GM12878 (cell line): Measurements from ENCODE around the gene RAB4B. TPM values are rescaled to one million over a fixed set of nuclear protein-coding genes. Genes with fewer than 3 reads are reported as not detected.

ENCODE experiments used
- ATAC-seq: fragments of 200-7000 bp; cut with Tn5 transposase; 3 replicates; pipeline ENCODE4 v1.9.1; 2020; ENCODE audit warnings: mild to moderate bottlenecking, moderate library complexity
- BruUV-seq: library from RNA; stranded (reverse); fragments of 400-500 nt; replicated peaks from 2 replicates; lab custom pipeline; 2021; lab: Mats Ljungman, UMichigan
- CTCF ChIA-PET: fragments of 300-600 bp; sonication (Branson Sonifier 250); formaldehyde crosslinking; extraction: SDS; loops from one replicate; lab custom pipeline; 2021; ENCODE audit warnings: inconsistent platforms; lab: Yijun Ruan, JAX
- POLR2A ChIA-PET: fragments of 350-600 bp; formaldehyde crosslinking; extraction: SDS; loops from one replicate; lab custom pipeline; 2021; ENCODE audit warnings: inconsistent platforms; lab: Charles Lee
- RAD21 ChIA-PET: fragments of 300-600 bp; sonication (Branson Sonifier 250); formaldehyde crosslinking; loops from one replicate; lab custom pipeline; 2023; ENCODE audit warnings: antibody characterized with exemption; ENCODE audit not compliant: unreplicated experiment; lab: Charles Lee
- SMC1A ChIA-PET: fragments of 300-600 bp; sonication (Branson Sonifier 250); formaldehyde crosslinking; loops from one replicate; lab custom pipeline; 2023; ENCODE audit not compliant: unreplicated experiment, uncharacterized antibody; lab: Charles Lee
- DNase-seq: peaks from one replicate; pipeline ENCODE4 v3.0.0-alpha.2; 2011; ENCODE audit warnings: low read depth, low spot score
- FAIRE-seq: peaks from 3 replicates; lab custom pipeline; 2011; peaks lifted over from hg19 to GRCh38; lab: Jason Lieb, UNC
- H2AFZ ChIP-seq: 2 replicates; pipeline ENCODE4 v1.6.0; 2011; ENCODE audit warnings: low read depth, low read length, control low read depth; ENCODE audit not compliant: control insufficient read depth
- H3K27ac ChIP-seq: 2 replicates; pipeline ENCODE4 v1.5.1; 2011; ENCODE audit warnings: control low read depth; ENCODE audit not compliant: control insufficient read depth, insufficient read depth
- H3K27me3 ChIP-seq, 2 experiments: replicated peaks in 1 of 2; 2 replicates each; pipeline versions ENCODE4 v1.6.0 to v1.6.1; 2011; ENCODE audit warnings: low read length in 1 of 2; ENCODE audit not compliant: control insufficient read depth in 2 of 2, insufficient read depth in 2 of 2
- H3K36me3 ChIP-seq, 2 experiments: 2 replicates each; pipeline ENCODE4 v1.5.1; 2011; ENCODE audit warnings: low read length in 1 of 2; ENCODE audit not compliant: control insufficient read depth in 2 of 2, insufficient read depth in 2 of 2
- H3K4me1 ChIP-seq: 2 replicates; pipeline ENCODE4 v1.6.1; 2011; ENCODE audit warnings: mild to moderate bottlenecking, low read length, moderate library complexity, mixed read lengths; ENCODE audit not compliant: control insufficient read depth, insufficient read depth
- H3K4me2 ChIP-seq: 2 replicates; pipeline ENCODE4 v1.6.0; 2011; ENCODE audit warnings: control low read depth; ENCODE audit not compliant: control insufficient read depth, insufficient read depth
- H3K4me3 ChIP-seq: fragments of 200-600 bp; sonication (generic); 2 replicates; pipeline ENCODE4 v1.5.1; 2016
- H3K79me2 ChIP-seq: 2 replicates; pipeline ENCODE4 v1.6.0; 2011; ENCODE audit warnings: low read length; ENCODE audit not compliant: control insufficient read depth, insufficient read depth
- H3K9ac ChIP-seq: 2 replicates; pipeline ENCODE4 v1.8.0; 2011; ENCODE audit warnings: low read length, control low read depth, mixed read lengths; ENCODE audit not compliant: control insufficient read depth, insufficient read depth
- H3K9me3 ChIP-seq: replicated peaks from 3 replicates; pipeline ENCODE4 v1.5.1; 2011; ENCODE audit warnings: mild to moderate bottlenecking, low read length; ENCODE audit not compliant: control insufficient read depth, insufficient read depth
- H4K20me1 ChIP-seq: 2 replicates; pipeline ENCODE4 v1.6.0; 2011; ENCODE audit not compliant: control insufficient read depth, insufficient read depth
- DPF2 ChIP-seq: fragments of 450-650 bp; IDR thresholded peaks from 2 replicates; pipeline ENCODE4 v1.6.1; 2017; ENCODE audit warnings: mild to moderate bottlenecking
- MTA3 ChIP-seq: IDR thresholded peaks from 2 replicates; pipeline ENCODE4 v1.6.1; 2012; ENCODE audit warnings: low read length, inconsistent platforms, borderline replicate concordance
- MYB ChIP-seq: fragments of 150-350 bp; IDR thresholded peaks from 2 replicates; pipeline ENCODE4 v1.6.1; 2014; ENCODE audit warnings: mild to moderate bottlenecking, low read depth, low read length, borderline replicate concordance
- SMC3 ChIP-seq: IDR thresholded peaks from 2 replicates; pipeline ENCODE4 v1.6.1; 2011; ENCODE audit warnings: low read length, improper control_type of control experiment, borderline replicate concordance
- SUPT20H ChIP-seq: IDR thresholded peaks from 2 replicates; pipeline ENCODE4 v1.6.1; 2011; ENCODE audit warnings: low read depth, mild to moderate bottlenecking, low read length, moderate library complexity, borderline replicate concordance; ENCODE audit not compliant: control insufficient read depth
- TBL1XR1 ChIP-seq: IDR thresholded peaks from 2 replicates; pipeline ENCODE4 v1.6.1; 2012; ENCODE audit warnings: low read depth, low read length, improper control_type of control experiment
- ZZZ3 ChIP-seq: IDR thresholded peaks from 2 replicates; pipeline ENCODE4 v1.6.1; 2011; ENCODE audit warnings: low read depth; ENCODE audit not compliant: control insufficient read depth, insufficient read length
- WGBS: methylation state at CpG from one replicate; pipeline ENCODE4 v1.1.6; 2016; ENCODE audit warnings: low lambda C conversion rate; ENCODE audit not compliant: insufficient replicate concordance, insufficient coverage; ENCODE audit errors: missing lambda C conversion rate; 5-methylcytosine and 5-hydroxymethylcytosine counted together
- in situ Hi-C: fragments of 300-500 bp; cut with MboI; formaldehyde crosslinking; loops from 9 replicates; pipeline ENCODE4 v1.14.3; 2018; ENCODE audit warnings: mixed read lengths
- intact Hi-C: fragments of 100-400 bp; cut with micrococcal nuclease; formaldehyde crosslinking; loops from one replicate; pipeline ENCODE4 v1.14.2; 2022; ENCODE audit not compliant: unreplicated experiment
- polyA plus RNA-seq, 11 experiments: library from polyadenylated mRNA; depleted of rRNA in 4 of 11; unstranded in 6 of 11; stranded (reverse) in 5 of 11; fragments of >200 nt; fragmentation: Nextera tagmentation in 4 of 11; fragmentation: Illumina TruSeq in 1 of 11; extraction: Ambion mirVana in 4 of 11; extraction: Trizol in 1 of 11; gene quantifications; 1 replicate in 1 of 11; 2 replicates in 10 of 11; pipeline versions ENCODE4 v1.2.1 to v1.2.3, GENCODE V29; 2011 to 2016; ENCODE audit warnings: inconsistent platforms in 2 of 11, missing spikeins in 2 of 11, low read depth in 1 of 11
- total RNA-seq, 4 experiments: library from RNA; depleted of rRNA in 3 of 4; stranded (reverse); fragments of >200 nt in 3 of 4; fragmentation: Illumina TruSeq in 1 of 4; extraction: Trizol in 1 of 4; gene quantifications; 2 replicates each; pipeline versions ENCODE4 v1.2.1 to v1.2.3, GENCODE V29; 2013 to 2021
- TF ChIP-seq, protein P1 (sequence below): fragments of 450-650 bp; IDR thresholded peaks from 2 replicates; pipeline ENCODE4 v1.6.1; 2016; ENCODE audit warnings: mild to moderate bottlenecking, moderate library complexity, borderline replicate concordance
- TF ChIP-seq, protein P2 (sequence below): IDR thresholded peaks from 2 replicates; pipeline ENCODE4 v1.6.1; 2012; ENCODE audit warnings: low read length, inconsistent platforms

Gene RAB4B
- total and polyA plus RNA-seq, 10 of the 15 experiments (the other 5 are each of a cell fraction or from before 2014, with no cell fraction given): 0.60 to 51.5 (median 27.7) TPM

DNA sequence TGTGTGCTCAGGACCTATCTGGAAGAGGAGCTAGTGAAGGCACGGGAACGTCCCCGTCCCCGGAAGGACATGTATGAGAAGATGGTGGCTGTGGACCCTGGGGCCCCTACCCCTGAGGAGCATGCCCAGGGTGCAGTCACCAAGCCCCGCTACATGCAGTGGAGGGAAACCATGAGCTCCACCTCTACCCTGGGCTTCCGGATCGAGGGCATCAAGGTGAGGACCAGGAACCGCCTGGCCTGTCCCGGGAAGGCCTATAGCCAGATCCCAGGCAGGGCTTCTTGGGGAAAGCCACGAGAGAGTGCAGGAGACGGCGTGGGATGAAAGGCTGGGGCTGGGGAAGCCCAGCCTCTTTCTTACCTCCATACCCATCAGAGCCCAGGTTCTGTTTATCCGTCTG lies 44.9 kb upstream of the RAB4B start:
- FAIRE-seq (no peak), ATAC-seq (no peak)
- WGBS: 89% methylated on average over 13 of the region's 13 CpGs

DNA sequence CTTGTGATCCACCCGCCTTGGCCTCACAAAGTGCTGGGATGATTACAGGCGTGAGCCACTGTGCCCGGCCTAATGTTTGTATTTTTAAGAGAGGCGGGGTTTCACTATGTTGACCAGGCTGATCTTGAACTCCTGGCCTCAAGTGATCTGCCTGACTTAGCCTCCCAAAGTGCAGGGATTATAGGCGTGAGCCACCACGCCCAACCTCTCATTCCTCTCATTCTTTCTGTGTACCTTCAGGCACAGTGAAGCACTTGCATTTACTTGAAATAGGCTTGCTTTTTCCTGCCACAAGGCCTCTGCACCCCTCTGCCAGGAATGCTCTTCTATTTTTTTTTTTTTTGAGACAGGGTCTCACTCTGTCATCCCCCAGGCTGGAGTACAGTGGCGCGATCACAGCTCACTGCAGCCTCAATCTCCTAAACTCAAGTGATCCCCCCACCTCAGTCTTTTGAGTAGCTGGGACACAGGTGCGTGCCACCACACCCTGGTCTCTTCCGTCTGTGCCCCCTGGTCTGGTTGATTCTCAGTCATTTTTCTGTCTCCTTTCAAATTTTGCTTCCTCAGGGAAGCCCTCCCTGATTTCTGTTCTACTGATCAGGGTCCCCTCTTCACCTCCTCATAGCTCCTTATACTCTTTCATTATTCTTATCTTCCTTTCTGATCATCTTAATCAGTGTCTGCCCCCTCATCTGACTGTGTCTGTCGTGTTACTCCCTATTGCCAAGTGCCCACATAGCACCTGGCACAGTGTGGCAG lies 42.9 kb upstream of the RAB4B start:
- H3K27me3 ChIP-seq: no peaks in the 10 kb centered on the region
- H3K4me2 ChIP-seq: no peak overlapping the region
- H3K36me3 ChIP-seq: peaks cover 1 to 3% of the 10 kb centered on the region in 2 experiments; a peak in 3 of 4 replicates
- H4K20me1 ChIP-seq: no peaks in the 10 kb centered on the region
- H2AFZ ChIP-seq: no peak overlapping the region
- ChIA-PET SMC1A (no interaction called here), RAD21 (interaction anchor here (0.6 kb wide), 1 partner anchor 8 kb away, joined by 3 read pairs; no protein-coding TSS in a partner anchor), POLR2A (interaction anchor here (0.7 kb wide), 1 partner anchor 18 kb away, joined by 3 read pairs; the partner anchor contains the start of gene ITPKC), CTCF (interaction anchor here (2.5 kb wide), 1 partner anchor 84 kb away, joined by 9 read pairs; no protein-coding TSS in a partner anchor)
- in situ Hi-C loops (no loop called here), intact Hi-C loops (no loop called here)
- H3K4me3 ChIP-seq: no peak overlapping the region
- FAIRE-seq (no peak), ATAC-seq (no peak), DNase-seq (no peak)
- no peaks in the 10 kb centered on the region for H3K79me2 ChIP-seq
- WGBS: 87% methylated on average over 8 of the region's 11 CpGs
- no peak overlapping the region for H3K27ac ChIP-seq
- no peak overlapping the region for H3K9ac ChIP-seq
- no TSS peak for BruUV-seq
- no peaks in the 10 kb centered on the region for H3K9me3 ChIP-seq
- no peaks in the 10 kb centered on the region for H3K4me1 ChIP-seq
- no peak for TF ChIP-seq DPF2
- TF ChIP-seq MYB: no peak
- no peak for TF ChIP-seq ZZZ3
- no peak for TF ChIP-seq SMC3
- TF ChIP-seq, protein P1, sequence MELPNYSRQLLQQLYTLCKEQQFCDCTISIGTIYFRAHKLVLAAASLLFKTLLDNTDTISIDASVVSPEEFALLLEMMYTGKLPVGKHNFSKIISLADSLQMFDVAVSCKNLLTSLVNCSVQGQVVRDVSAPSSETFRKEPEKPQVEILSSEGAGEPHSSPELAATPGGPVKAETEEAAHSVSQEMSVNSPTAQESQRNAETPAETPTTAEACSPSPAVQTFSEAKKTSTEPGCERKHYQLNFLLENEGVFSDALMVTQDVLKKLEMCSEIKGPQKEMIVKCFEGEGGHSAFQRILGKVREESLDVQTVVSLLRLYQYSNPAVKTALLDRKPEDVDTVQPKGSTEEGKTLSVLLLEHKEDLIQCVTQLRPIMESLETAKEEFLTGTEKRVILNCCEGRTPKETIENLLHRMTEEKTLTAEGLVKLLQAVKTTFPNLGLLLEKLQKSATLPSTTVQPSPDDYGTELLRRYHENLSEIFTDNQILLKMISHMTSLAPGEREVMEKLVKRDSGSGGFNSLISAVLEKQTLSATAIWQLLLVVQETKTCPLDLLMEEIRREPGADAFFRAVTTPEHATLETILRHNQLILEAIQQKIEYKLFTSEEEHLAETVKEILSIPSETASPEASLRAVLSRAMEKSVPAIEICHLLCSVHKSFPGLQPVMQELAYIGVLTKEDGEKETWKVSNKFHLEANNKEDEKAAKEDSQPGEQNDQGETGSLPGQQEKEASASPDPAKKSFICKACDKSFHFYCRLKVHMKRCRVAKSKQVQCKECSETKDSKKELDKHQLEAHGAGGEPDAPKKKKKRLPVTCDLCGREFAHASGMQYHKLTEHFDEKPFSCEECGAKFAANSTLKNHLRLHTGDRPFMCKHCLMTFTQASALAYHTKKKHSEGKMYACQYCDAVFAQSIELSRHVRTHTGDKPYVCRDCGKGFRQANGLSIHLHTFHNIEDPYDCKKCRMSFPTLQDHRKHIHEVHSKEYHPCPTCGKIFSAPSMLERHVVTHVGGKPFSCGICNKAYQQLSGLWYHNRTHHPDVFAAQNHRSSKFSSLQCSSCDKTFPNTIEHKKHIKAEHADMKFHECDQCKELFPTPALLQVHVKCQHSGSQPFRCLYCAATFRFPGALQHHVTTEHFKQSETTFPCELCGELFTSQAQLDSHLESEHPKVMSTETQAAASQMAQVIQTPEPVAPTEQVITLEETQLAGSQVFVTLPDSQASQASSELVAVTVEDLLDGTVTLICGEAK: no peak
- no peak for TF ChIP-seq MTA3
- no peak for TF ChIP-seq SUPT20H

More for the DNA sequence above, 44.9 kb upstream of the RAB4B start:
- ChIA-PET CTCF (interaction anchor here (0.8 to 2.5 kb wide), 3 partner anchors 12 to 86 kb away, joined by 3 to 9 read pairs (median 3); no protein-coding TSS in a partner anchor), POLR2A (interaction anchor here (1.1 kb wide), 1 partner anchor 21 kb away, joined by 5 read pairs; no protein-coding TSS in a partner anchor), SMC1A (no interaction called here), RAD21 (no interaction called here)
- H2AFZ ChIP-seq: no peak overlapping the region
- no peak overlapping the region for H3K4me2 ChIP-seq
- in situ Hi-C loops (no loop called here), intact Hi-C loops (no loop called here)
- peaks cover 1 to 3% of the 10 kb centered on the region in 2 experiments; a peak in 3 of 4 replicates for H3K36me3 ChIP-seq
- H3K4me3 ChIP-seq: no peak overlapping the region
- no peaks in the 10 kb centered on the region for H3K27me3 ChIP-seq
- TF ChIP-seq, protein P2, sequence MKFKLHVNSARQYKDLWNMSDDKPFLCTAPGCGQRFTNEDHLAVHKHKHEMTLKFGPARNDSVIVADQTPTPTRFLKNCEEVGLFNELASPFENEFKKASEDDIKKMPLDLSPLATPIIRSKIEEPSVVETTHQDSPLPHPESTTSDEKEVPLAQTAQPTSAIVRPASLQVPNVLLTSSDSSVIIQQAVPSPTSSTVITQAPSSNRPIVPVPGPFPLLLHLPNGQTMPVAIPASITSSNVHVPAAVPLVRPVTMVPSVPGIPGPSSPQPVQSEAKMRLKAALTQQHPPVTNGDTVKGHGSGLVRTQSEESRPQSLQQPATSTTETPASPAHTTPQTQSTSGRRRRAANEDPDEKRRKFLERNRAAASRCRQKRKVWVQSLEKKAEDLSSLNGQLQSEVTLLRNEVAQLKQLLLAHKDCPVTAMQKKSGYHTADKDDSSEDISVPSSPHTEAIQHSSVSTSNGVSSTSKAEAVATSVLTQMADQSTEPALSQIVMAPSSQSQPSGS: no peak
- no peak for TF ChIP-seq TBL1XR1
- no TSS peak for BruUV-seq
- H3K79me2 ChIP-seq: no peaks in the 10 kb centered on the region
- no peaks in the 10 kb centered on the region for H3K4me1 ChIP-seq
- no peak overlapping the region for H3K27ac ChIP-seq
- DNase-seq: no peak
- H3K9ac ChIP-seq: no peak overlapping the region
- H4K20me1 ChIP-seq: no peaks in the 10 kb centered on the region
- no peaks in the 10 kb centered on the region for H3K9me3 ChIP-seq
